ENCODE results near the gene SPATA3.

GRCh38 chr2:231036578-231037106 is 40.7 kb downstream of the SPATA3 start:
- TF ChIP-seq FOXA1 (IDR thresholded peaks at IDR 0.05): no peak
- TF ChIP-seq BHLHE40 (IDR thresholded peaks at IDR 0.05; ENCODE audit: borderline replicate concordance): no peak
- no peak for TF ChIP-seq PKNOX1 (IDR thresholded peaks at IDR 0.05)
- TF ChIP-seq ZNF384 (IDR thresholded peaks at IDR 0.05): no peak
- no peak for TF ChIP-seq L3MBTL2 (conservative IDR thresholded peaks at IDR 0.05)
- TF ChIP-seq HDGF (IDR thresholded peaks at IDR 0.05; ENCODE audit: borderline replicate concordance): no peak
- no peak for TF ChIP-seq TARDBP (IDR thresholded peaks at IDR 0.05)
- TF ChIP-seq NFRKB (IDR thresholded peaks at IDR 0.05): no peak

All from HEK293T (cell line).